RPMI8226 (cell line): ENCODE measurements around the gene CSTPP1.

Experiments used
- DNase-seq: peaks from one replicate; pipeline ENCODE4 v3.0.0-alpha.2; 2015

Gene CSTPP1

DNA sequence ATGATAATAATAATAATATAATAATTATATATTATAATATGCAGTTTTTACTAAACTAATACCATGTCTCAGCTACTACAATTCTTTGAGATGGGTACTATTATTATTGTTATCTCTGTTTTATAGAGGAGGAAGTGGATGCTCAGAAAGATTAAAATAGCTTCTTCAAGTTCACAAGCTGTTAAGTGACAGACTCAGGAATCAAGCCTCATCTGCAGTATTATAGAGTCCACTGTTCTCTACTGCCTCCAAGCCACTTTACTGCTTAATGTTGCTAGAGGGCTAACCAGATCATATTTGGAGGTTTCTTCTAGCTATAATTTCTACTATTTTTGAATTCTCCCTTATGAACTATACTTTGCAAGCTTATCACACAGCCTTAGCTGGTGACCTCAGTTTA is 62.7 kb downstream of the CSTPP1 start:
- DNase-seq: no peak

DNA sequence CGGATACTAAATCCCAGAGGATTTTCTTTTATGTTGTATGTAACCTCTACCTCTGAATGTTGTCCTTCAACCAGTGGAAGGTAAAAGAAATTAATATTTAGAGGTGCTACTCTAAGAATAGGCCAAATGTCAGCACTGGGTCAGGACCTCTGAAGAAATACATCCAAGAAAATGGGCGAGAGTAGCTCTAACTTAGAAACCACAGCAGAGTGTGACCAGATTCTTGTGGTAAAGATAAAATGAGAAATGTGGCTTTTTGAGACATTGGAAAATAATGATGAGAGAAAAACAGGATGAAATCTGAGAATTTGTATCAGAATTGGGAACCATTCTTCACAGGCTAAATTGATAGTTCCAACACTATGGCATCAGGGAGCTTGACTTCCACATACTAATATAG is 63.5 kb downstream of the CSTPP1 start:
- DNase-seq: no peak

DNA sequence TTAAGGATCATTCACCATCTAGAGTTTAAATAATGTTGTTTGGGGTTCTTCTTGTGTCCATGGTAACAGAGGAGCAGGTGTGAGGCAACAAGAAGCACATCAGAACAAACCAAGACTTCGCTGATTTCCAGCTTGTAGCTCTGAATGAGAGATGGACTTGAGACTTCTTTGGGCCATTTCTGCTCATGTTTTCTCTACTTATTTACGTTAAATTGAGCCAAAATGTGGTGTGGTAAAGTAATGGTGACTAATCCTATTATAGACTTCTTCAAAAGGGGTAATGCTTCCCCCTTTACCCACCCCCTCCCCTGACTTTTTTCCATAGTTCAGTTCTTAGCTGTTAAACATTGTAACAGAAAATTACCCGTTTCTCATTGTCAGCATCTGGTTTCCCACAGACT is 65.2 kb downstream of the CSTPP1 start:
- DNase-seq: no peak

DNA sequence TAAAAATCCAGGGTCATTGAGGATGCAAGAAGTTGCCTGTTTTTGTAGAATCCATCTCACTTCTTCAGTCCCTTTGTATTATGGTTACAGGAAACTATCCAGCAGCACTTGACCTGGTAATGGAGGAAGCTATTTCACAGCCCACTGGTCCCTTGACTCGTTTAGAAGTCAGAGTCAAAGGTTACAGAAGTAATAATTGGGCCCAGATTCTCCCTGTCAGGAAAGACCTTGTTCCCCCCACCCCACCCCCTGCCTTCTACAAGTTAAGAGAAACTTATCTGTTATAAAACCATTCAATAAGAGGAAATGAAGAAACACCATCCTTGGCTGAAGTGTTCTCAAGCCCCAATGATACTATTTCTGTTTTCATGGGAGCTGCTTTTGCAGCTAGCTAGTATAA is 65.8 kb downstream of the CSTPP1 start:
- DNase-seq: no peak

DNA sequence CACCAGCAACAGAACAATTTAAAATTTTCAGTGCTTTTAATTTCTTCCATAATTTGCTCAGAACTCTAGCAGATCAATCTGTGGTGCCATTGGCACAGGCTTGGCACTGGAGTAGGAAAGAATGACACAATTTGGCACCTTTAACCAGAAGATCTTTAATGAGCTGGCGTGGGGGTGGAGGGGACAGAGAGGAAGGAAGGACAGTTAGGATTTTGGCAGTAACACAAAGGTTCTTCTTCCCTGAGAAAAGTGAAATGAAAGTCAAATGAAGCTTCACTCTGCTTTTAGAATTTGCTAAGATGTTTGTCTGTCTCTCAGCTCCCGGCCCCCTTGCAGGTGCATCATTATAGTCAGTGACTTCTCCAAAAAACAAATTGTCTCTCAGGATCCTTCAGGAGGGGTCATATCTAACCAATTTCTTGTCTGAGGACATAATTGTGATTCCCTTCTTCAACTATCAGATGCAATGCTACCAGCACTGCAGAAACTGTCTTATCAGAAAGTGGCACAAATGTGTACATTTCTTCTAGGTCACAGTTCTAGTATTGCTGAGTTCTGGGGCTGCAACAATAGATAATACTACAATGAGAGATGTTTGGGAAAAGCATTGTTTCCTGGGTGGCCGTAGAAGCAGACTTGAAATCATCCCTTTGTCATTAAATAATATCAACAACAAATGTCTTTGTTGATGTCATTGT is 66.8 kb downstream of the CSTPP1 start:
- peak; percentile 46 for DNase-seq

DNA sequence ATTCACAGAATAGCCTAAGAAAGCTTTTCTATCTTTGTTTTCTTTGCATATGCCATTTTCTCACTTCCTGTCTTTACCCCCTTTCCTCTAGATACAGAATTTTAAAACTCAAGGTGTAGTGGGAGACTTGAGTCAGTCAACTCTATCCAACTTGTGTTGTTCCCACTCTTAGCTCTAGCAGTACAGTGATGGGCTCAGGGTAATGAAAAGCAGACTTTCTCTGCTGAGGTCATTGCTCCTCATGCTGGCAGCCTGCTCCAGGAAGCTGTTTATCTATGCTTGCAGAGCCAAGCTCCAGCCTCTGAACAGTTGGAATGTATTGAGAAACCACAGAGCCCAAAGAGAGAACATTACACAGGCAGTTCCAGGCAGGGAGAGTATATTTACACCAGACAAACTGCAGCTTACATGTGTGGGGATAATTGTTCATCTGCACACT is 68.1 kb downstream of the CSTPP1 start:
- DNase-seq: peak; percentile 70

DNA sequence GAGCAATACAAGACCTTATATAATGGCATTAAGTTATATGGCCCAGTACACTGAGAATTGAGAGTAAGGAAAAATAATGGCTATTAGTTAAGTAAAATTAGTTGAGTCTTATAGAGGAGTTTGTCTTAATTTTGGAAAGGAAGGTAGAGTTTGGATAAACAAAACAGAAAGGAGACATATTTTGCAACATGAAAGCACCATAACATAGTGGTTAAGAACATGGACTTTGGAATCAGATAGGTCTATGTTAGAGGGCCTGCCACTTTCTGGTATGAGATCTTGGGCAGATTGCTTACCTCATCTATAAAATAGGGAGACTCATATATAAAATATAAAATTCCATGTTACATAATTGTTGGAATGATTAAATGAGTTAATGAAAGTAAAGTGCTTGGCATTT is 68.9 kb downstream of the CSTPP1 start:
- no peak for DNase-seq

DNA sequence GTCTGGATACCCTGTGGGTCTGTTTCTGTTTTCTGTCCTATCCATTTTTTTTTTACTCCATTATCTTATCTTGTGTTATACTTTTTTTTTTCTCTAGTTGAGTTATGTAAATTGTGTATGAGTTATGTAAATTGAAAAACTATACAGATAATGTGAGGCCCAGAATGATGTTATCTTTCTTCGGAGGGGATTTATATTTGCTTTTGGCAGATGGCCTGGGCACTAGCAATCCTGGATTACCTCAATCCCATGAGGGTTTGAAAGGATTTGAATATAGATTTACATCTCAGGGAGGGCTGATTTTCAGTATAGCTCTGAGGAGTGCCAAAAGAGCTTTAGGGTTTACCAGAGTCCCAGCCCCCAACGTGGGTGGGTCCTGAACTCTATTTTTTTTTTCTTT is 71.0 kb downstream of the CSTPP1 start:
- DNase-seq: no peak

DNA sequence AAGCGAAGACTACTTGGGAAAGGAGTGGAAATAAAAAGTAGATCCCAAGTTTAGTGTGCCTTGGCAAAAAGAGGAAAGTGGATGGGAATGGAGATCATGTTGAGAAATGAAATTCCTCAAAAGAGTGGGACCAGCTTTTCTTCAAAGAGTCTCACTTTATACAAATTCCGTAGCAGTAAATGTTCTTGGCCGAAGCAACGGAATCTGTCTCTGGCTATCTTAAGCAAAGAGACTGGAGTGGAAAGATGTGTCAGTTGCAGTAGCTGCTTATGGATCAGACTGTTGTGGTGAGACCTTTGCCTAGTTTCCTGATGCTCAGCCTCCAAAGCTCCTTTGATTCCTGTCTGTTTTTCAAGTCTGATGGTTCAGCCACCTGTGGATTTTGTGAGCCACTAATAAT is 73.6 kb downstream of the CSTPP1 start:
- no peak for DNase-seq

DNA sequence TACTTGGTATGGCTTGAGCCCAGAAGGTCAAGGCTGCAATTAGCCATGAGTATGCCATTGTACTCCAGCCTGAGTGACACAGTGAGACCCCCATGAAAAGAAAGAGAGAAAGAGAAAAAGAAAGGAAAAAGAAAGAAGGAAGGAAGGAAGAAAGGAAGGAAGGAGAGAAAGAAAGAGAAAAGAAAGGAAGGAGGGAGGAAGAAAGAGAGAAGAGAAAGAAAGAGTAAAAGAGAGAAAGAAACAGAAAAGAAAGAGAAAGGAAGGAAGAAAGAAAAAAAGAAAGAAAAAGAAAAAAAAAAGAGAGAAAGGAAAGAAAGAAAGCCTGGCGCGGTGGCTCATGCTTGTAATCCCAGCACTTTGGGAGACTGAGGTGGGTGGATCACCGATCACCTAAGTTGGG is 77.5 kb downstream of the CSTPP1 start:
- no peak for DNase-seq

DNA sequence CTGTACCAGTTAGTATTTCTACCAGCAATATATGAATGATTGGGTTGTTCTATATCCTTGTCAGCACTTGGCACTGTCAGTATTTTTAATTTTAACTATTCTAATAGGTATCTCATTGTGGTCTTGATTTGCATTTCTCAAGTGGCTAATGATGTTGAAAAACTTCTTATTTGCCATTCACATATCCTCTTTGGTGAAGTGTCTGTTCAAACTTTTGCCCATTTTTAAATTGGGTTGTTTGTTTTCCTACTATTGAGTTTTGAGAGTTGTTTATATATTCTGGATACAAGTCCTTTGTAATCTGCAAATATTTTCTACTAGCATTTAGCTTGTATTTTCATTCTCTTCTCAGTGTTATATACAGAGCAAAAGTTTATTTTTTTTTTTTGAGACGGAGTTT is 82.1 kb downstream of the CSTPP1 start:
- DNase-seq: no peak

DNA sequence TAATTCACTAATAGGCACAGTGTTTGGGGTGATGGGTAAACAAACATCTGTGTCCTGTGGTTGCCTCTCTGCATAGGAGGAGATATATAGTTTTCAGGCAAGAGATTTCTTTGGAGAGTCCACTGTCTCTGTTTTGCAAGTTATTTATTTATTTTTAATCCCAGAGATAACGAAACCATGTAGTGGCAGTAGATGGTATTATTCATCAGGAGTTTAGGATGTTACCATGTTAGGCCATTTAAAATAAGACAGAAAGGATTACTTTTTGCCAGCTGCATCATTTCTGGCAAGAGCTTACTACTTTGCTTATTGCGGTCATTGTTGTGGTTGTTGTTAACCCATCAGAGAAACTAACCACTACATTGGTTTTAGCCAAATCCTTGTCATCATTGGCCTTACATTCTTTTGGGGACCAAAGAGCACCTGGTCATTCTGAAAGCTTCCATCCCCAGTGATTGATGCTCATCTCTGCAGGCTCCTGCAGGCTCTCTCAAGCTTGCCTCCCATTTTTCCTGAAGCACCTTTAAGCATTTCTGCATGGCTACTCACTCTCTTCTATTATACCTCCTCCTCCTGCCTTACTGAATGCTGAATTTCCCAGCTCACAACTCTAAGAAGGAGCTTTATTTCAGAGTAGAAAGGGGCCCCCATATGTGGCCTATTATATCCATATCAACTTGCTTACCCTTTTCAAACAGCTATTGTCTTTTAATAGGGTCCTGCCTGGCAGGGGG is 84.4 kb downstream of the CSTPP1 start:
- DNase-seq: no peak

DNA sequence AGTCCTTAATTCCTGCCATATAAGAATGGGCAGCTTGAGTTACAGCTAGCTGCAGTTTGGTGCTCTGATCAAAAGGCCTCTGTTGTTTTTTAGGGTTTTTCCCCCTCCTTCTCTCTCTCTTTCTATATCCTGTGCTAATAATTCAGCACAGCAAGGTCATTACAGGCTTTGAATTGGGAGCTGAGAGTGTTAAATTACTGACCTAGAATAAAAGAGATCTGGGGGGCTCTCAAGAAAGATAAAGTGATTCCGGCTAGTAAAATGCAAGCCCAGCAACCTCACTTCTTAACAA is 84.9 kb downstream of the CSTPP1 start:
- DNase-seq: no peak

DNA sequence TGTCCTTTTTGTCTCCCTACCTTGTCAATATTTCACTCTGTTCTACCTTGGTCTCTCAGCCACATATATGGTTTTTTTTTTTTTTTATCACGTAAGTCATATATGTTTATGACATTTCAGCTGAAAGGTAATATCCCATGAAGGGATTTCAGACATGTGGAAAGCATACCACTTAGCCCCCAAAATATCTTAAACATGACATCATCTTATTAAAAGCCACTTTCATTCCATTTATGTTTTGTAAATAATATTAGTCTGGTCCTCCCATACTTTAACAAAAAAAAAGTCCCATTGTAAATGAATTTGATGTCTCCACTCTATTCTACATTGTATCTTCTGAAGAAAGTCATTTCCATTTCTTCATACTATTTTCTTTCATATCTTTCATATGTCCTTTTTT is 85.4 kb downstream of the CSTPP1 start:
- DNase-seq: no peak

DNA sequence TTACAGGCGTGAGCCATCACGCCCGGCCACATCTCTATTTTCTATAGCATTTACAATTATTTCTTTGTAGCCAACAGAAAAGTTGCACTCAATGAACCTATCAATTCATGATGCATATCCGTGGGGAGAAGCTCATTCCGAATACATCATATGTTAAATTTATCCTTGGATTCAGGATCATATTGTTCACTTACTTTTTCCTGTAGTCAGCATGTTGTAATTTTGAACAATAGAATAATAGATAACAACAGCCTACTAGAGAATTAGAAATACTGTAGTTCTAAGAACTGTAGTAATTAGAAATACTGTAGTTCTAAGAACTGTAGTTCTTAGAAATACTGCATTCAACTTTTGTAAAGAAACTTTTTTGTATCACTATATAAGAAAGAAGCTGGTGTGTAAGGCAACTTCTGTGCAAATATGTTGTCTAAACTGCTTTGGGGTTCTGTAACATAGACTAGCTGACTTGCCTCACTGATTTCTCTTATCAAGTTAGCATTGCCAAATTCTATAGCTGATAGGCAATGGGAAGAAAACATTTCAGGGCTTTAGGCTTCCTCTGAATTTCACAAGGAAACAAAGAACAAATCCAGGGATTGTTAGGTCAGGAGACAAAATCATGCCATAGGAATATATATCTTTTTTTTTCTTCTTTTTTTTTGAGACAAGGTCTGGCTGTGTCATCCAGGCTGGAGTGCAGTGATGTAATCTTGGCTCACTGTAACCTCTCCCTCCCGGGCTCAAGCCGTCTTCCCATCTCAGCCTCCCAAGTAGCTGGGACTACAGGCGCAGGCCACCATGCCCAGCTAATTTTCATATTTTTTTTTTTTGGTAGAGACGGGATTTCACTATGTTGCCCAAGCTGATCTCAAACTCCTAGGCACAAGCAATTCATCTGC is 91.9 kb downstream of the CSTPP1 start:
- no peak for DNase-seq

DNA sequence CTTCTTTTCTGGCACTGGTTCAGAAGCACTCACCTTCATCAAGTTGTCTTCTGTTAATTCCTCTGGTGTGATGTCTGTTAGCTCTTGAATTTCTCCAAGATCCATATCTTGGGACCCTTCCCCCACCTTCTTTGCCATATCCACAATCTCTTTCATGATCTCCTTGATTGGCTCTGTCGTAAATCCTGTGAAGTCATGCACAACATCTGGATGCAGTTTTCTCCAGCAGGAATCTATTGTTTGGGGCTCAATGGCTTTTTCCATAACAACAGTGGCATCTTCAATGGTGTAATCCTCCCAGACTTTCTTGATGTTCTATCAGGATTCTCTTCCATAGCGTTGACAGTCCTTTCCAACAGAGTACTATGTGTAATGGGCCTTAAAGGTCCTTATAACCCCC is 96.9 kb downstream of the CSTPP1 start:
- no peak for DNase-seq

DNA sequence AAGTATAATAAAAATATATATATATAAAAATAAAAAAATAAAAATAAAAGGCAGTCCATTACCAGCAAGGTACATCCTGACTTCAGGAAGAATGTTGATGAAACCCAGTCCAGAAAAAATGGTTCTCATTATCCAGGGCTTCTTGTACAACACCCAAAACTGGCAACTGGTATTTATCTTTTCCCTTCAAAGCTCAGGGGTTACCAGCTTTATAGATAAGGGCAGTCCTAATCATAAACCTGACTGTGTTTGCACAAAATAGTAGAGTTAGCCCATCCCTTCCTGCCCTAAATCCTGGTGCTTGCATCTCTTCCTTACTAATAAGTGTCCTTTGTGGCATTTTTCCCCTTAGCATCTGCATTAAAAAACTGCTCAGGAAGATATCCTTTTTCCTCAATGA is 97.5 kb downstream of the CSTPP1 start:
- no peak for DNase-seq

DNA sequence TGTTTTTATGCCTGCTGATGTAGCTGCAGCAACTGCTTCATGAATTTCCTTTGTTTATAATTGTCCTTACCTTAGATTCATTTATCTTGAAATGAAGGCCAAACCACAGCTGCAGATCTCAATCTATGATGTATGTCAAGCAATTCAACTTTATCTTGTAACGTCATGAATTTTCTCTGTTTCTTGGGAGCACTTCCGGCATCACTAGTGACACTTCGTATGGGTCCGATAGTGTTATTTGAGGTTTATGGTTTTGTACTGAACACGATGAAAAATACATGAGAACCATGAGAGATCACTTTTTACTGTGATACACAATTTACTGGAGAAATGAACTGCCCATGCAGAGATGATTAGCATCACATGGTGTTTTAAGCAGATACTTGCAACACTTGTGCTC is 98.5 kb downstream of the CSTPP1 start:
- no peak for DNase-seq

DNA sequence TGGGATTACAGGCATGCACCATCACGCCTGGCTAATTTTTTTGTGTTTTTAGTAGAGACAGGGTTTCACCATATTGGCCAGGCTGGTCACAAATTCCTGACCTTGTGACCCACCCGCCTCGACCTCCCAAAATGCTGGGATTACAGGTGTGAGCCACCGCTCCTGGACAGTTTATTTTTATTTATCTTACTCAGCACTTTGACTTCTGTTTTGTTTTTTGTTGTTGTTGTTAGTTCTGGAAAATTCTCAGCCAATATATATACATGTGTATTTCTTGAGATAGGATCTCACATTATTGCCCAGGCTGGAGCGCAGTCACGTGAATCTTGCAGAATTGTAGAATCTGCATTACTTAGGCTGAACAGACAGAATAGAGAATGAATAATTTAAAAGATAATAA is 107.6 kb downstream of the CSTPP1 start:
- no peak for DNase-seq

DNA sequence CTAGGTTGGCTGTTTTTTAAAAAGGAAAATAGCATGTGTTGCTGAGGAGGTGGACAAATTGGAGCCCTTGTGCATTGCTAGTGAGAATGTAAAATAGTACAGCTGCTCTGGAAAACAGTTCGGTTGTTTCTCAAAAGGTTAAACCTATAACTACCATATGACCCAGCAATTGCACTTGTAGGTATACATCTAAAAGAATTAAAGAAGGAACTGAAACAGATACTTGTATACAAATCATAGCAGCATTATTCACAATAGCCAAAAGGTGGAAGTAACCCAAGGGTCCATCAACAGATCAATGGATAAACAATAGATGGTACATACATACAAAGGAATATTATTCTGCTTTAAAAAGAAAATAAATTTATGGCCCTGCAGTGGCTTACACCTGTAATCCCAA is 111.4 kb downstream of the CSTPP1 start:
- DNase-seq: no peak

DNA sequence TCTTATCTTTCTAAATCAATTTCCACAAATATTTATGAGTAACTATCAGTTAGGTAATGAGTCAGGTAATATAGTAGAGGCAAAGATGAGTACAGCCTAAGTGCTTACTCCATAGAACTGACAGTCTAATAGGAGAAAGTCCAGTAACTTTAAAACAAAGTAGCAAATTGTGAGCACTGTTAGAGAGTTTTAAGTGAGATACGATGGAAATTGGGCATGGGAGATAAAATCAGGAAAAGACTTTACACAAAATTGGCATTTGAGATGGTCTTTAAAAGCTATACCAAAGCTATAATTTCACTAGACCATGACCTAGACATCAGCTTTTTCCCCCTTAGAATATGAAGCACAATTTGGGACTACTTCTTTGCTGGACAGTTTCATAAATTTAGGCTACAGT is 113.7 kb downstream of the CSTPP1 start:
- no peak for DNase-seq

DNA sequence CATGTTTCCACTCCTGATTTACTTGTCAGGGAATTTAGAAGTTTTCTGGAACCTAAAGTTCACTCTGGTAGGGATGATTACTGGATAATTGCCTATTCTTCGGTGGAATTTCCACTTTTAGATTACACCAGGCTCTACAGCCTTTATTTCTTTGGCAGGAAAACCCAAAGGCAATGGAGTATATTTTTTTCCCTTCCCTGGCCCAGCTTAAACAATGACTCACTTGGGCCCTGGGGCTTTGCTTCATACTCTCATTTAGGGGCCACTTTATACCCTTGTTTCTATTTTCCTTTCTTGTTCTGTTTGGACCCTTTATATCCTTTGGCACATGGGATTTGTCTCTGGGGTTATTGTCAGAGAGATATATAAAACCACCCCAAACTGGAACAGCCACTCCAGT is 114.7 kb downstream of the CSTPP1 start:
- no peak for DNase-seq

DNA sequence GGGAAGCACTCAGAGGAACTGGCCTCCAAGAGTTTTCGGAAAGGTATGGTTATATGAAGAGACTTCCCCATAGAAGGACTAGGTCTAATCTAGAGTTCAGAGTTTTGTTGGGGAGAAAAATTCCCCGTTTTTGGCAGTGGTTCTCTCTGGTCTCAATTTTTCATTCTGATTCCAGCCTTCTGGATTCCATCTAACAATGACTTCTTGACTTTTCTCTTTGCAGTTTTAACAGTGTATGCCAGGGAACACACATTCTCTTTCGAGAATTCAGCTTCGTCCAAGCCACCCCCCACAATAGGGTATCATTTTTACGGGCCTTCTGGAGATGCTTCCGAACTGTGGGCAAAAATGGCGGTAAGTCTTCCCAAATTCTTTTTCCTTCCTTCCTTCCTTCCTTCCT is 115.6 kb downstream of the CSTPP1 start:
- no peak for DNase-seq

DNA sequence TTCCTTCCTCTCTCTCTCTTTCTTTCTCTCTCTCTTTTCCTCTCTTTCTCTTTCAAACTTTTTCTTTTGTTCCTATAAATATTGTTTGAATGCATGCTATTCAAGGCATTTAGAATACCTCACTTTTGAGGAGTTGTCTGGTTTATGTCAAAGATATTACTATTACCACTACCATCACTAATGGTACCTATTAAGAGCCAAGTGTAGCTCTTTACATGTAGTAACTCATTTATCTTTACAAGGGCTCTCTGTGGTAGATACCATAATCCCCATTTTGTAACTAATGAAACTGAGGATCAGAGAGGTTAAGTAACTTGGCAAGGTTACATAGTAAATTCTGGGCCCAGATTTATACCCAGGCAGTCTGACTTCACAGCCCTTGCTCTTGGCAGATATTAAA is 116.0 kb downstream of the CSTPP1 start:
- DNase-seq: no peak
